Muscle of back (tissue), 11 donors: Measurements from ENCODE around the gene ADAMTS20. TPM values are rescaled to one million over a fixed set of nuclear protein-coding genes. Genes with fewer than 3 reads are reported as not detected.
"Not testable (repeated sequence)": the region's sequence is repeated elsewhere in the genome, so short reads cannot be mapped to it uniquely, and the experiment has no call there.

Experiments
- DNase-seq, 3 donors: peaks; one replicate each; pipeline versions ENCODE4 v3.0.0 to v3.0.0-alpha.2; 2013
- polyA plus RNA-seq, 10 donors: library from polyadenylated mRNA; unstranded; fragments of 120-200 nt; gene quantifications; one replicate each; pipeline ENCODE4 v1.2.1, GENCODE V29; 2013; ENCODE audit not compliant: insufficient read length in 10 of 10

ADAMTS20 gene
- polyA plus RNA-seq, 10 donors: 0.08 to 0.48 (median 0.13) TPM

DNA sequence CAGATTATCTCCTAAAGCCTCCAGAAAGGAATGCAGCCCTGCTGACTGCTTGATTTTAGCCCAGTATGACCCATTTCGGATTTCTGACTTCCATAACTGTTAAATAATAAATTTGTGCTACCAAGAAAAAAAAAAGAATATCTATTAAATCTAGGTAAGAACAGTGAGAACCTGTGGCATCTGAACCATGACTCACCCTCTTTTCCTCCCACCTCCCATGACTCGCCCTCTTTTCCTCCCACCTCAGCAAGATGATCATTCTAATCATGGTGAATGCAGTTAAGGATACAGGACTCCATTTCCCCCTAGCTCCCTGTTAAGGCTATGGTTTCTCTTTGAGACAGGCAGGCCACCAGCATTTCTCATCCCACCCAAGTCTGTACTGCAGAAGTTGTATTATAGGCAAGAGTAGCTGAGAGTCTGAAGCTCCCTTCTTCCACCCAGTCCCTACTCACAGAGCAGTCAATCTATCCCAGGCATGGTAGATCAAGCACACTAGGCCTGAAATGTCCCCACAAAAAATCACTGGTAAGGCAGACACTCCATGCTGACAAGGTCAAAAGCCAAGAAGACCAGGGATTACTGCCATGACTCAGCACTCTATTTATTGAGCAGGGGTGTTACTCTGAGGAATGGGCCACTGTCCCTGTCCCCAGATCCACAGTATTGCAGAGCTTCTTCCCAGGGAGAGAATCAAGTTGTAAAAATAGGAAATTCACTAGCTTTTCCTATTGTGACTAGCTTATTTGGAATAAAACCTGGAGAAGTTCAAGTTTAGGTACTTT, 188.9 kb downstream of the ADAMTS20 start:
- DNase-seq: no peak

DNA sequence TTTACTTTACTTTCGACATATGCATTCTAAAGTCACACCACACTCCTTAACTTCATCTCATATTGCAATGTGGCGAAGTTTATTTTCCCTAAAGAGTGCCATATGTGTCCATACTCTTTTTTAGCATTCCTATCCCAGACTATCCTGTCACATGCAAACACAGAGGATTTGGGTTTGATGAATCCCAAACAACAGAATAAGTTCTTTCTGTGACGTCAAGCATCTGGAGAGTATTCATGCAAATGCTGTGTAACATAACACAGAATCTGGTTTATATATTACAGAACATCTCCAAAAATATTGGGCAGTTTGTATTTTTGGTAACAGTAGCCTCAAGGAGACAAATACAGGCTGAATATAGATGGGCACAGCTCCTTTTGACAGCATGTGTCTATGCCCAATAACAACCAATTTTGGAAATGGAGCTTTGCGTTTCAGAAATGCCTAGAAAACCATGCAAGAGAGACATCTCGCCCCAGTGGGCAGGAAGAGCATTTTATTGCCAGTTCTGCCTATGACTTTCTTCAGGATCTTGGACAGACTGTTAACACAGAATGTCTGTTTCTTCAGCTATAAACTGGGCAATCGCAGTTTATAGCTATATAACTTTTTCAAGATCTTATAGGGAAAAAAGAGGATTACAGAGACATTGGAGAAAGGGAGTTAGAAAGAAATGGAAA, 190.8 kb downstream of the ADAMTS20 start:
- peak in 1 of 3 donors; percentile 13 for DNase-seq

DNA sequence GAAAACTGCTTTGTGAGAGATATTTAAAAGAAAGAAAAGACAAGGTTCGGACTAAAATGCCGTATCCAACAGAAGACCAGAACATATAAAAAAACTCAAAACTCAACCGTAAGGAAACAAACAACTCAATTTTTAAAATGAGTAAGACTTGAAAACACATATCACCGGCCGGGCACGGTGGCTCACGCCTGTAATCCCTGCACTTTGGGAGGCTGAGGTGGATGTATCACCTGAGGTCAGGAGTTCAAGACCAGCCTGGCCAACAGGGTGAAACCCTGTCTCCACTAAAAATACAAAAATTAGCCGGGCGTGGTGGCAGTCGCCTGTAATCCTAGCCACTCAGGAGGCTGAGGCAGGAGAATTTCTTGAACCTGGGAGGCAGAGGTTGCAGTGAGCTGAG, 192.0 kb downstream of the ADAMTS20 start:
- not testable (repeated sequence) for DNase-seq

DNA sequence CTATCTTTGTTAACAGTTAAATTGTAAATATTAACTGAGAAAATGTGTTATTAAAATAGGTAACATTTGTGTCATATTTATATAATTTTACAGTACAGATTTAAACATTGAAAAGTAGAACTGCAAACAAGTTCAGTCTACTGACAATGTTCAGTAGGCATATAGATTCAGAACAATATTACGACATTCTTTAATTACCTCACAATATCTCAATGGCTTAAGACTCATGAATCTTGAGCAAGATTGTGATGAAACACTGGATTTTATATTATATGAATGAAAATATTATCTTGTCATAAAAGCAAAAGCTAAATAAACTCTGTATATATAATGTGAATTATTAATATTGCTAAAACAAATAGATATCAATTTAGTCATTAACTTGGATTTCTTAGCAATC, 194.9 kb downstream of the ADAMTS20 start:
- DNase-seq: no peak

DNA sequence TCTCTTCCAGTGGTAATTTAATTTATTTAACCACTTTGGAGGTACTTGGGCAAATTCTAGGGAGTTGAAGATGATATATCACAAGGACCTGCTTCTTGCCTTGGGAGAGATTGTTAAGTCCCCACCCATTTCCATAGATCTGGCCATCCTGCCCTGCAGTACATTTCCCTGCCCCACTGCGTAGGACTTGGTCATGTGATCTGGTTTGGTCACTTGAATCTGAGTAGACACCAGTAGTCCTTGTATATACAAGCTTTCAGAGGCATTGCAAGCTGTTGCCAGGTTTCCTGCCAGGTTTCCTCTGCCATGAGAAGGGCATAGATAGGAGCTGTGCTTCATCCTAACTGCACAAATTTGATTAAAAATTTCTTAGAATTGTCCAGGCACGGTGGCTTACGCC, 200.0 kb downstream of the ADAMTS20 start:
- no peak for DNase-seq

DNA sequence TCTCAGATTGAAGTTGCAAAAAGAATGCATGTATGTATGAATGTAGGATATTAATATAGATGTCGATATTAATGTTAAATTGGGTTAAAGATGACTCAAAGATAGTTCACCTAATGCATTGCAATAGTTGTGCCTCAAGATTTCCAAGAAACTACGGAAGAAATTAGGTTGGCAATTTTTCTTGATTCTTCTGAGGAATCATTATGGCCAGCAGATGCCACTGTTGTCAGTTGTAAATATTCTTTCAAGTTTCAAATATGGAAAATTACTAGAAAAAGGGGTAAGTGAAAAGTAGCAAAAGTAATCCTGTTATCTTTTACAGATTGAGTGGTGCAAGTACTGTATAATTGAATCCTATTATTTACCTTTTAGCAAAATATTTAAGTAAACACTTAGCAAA, 202.1 kb downstream of the ADAMTS20 start:
- peak in 1 of 3 donors; percentile 25 for DNase-seq

DNA sequence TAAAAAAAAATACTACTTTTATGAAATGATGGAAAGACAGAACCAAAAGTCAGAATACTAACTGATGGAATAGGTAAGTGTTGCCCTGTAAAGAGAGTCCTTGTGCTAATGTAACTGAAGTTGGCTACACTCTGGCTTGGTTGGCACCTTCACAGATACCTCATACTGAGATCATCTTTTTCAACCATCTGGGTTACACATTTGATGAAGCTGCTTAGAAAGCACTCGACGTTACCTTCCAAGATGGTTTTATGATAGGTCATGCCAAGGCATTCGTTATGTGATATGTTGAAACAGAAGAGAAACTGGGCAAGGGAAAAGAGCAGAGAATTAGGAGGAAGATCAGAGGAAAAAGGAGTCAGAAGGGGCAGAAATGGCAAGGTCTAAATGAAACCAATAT, 203.8 kb downstream of the ADAMTS20 start:
- DNase-seq: no peak

DNA sequence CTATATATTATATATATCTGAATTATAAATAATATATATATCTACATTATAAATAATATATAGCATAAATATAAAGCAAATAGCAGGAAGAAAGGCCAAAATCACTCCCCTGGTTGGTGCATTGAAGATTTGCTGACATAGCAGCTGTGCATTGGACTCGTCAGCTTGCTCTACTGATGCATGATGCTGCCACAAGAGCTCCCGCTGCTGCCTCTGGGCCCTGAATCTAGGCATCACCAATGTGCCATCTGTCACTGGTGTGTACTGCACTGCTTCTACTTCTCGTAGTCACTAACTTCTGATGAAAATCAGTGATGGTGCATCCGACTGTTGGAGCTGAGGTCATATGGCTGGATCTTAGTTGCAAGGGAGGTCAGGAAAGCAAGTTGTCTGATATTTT, 205.0 kb downstream of the ADAMTS20 start:
- no peak for DNase-seq

DNA sequence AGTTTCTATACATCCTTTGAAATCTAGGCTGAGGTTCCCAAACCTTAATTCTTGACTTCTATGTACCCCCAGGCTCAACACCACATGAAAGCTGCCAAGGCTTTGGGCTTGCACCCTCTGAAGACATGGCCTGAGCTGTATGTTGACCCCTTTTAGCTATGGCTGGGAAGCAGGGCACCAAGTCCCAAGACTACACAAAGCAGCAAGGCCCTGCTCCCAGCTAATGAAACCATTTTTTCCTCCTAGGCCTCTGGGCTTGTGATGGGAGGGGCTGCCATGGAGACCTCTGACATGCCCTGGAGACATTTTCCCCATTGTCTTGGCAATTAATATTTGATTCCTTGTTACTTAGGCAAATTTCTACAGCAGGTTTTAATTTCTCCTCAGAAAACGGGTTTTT, 207.0 kb downstream of the ADAMTS20 start:
- DNase-seq: no peak

DNA sequence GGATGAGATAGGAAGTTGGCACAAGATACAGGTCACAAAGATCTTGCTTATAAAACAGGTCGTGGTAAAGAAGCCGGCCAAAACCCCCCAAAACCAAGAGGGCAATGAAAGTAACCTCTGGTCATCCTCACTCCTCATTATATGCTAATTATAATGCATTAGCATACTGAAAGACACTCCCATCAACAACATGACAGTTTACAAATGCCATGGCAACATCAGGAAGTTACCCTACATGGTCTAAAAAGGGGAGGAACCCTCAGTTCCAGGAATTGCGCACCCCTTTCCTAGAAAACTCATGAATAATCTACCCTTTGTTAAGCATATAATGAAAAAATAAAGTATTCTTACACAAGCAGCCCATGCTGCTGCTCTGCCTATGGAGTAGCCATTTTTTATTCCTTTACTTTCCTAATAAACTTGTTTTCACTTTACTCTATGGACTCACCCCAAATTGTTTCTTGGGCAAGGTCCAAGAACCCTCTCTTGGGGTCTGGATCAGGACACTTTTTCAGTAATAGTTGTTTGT, 210.2 kb downstream of the ADAMTS20 start:
- not testable (repeated sequence) for DNase-seq

DNA sequence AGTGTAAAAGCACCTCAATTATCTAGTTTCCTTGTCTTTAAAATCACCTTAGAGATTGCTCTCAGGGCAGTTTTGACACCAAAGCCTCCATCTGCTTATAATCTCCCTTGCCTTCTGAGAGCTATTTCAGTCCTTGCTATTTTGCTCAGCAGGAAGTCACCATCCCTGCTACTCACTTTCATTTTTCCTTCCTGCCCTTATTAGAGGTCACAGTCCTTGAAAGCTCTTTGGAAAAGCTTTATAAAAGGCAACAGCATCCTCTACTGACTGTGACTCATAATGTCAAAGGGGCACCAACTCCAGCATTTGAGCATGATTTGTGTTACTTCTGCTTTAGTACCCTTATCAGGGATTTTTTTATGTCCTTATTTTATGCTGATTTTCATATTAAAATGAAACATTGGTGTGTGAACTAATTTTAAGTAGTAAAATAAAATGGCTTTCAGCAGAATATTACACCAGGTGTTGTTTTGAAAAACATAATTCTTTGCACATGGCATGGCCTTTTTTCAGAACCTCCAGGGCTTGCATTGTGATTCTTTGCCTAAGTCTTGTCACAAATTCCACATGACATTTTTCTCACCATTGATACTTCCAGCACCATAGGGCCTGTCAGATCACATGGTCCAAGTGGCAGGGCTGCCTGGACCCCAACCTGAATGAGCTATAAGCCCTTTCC, 213.0 kb downstream of the ADAMTS20 start:
- peak; percentile 51 to 76 (median 62) for DNase-seq

DNA sequence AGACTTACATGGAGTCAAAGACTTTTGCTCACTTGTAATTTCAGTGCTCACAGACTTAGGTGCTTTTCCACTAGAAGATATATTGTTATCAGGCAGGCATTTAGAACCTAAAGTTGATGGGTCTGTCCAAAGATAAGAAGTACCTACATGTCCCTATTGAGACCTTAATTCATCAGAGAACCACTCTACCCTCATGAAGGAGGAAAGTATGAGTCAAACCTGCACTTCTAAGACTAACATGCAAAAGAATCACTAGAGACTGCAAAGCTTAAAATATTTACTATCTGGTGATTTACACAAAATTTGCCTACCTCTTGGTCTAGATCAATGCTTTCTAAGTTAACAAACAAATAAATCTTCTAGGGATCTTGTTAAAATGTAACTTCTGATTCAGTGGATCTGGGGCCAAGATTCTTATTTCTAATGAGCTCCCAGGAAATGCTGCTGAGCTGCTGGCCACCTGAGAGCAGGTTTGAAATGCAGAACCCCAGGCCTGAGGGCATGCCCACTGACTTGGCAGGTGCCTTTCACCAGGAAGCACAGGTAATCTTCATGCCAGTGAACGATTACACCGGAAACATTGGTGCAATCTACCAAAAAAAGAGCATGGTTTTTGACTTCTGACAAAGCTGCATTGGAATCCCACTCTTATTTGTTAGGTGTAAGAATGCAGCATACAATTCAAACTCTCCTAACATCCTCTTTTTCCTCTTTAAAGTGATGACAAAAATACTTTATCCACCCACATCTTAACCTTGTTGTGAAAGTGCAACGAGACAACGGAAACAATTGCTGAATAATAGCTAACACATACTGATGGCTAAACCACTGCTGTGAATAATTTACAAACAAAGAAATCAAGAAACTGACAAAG, 214.2 kb downstream of the ADAMTS20 start:
- no peak for DNase-seq

DNA sequence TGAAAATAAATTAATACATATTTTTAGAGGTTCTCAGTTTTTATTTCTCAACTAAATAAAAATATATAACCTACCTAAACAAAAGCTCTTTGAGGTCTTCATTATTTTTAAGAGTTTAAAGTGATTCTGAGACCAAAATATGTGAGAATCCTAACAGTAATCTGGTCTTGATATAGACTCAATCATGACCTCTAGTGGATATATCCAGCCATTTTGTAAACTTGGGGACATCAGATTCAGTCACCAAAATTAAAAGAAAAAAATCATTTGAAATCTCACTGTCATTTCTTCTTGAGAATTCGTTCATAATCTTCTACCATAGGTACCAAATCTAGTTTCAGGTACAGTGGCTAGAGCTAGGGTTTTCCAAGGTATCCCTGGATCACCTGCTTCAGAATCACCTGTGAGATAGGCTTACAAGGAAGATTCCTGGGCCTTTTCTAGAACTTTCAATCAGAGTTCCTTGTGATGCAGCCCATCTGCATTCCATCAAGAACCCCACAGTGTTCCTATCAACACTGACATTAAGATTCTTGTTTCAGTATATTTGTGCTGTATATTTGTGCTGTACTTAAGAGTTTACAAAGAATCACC, 214.9 kb downstream of the ADAMTS20 start:
- DNase-seq: peak in 1 of 3 donors; percentile 53

DNA sequence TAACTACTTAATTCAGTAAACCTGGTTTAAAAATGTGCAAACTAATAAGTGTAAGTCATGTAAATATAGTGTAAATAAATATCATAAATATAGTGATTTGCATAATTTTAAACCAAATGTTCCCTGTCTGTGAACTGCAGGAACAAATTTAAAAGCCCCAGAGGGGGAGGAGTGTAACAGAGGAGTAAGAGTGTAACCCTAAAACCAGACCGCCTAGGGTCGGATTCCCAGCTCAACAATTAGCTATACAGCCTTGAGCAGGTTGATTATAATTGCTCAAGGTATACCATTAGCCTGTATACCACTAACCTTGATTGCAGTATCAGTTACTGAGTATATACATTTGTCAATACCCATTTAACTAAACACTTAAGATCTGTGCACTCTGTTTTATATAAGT, 218.4 kb downstream of the ADAMTS20 start:
- no peak for DNase-seq

DNA sequence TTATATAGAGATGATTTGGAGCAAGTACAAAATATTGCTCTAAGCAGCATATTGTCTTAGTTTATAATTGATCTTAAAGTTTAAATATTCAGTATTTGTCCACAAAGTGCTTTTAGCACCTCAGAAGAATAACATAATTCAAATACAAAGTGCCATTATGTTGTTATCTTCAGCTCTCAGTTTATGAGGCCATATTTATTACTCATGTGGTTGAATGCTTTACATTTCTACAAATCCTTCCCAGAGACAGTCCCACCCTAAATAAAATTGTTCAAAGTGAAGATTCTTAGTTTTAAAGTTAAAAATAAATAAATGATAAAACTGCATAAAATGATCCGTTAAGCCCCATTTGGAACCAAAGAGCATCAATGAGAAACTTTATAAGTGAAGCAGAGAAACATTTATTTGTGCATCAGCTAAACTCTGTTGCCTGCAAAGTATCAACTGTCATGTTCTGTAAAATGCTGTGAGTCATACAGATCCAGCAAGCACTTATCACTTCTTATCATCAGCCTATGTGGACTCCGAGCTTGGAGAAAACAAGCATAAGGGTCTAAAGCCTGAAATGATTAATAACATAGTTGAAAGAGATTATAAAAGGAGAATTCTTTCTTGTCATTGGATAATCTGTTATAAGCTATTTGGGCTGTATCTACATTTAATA, 218.9 kb downstream of the ADAMTS20 start:
- DNase-seq: no peak

DNA sequence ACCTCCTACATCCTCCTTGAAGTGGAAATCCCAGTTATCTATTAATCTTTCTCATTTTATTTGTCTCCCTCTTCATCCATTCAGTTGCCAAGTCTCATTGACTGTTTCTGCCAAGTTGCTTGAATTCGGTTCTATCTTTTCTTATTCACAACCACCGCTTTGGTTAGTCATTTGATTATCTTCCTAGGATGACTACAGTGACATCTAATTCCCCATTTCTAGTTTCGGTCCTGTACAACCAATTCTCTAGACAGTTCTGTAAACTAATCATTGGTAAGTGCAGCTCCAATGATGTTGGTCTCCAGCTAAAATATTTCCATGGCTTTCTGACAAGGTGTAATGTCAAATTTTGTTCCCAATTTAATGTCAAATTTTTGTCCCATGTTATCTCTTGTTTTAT, 220.1 kb downstream of the ADAMTS20 start:
- no peak for DNase-seq

DNA sequence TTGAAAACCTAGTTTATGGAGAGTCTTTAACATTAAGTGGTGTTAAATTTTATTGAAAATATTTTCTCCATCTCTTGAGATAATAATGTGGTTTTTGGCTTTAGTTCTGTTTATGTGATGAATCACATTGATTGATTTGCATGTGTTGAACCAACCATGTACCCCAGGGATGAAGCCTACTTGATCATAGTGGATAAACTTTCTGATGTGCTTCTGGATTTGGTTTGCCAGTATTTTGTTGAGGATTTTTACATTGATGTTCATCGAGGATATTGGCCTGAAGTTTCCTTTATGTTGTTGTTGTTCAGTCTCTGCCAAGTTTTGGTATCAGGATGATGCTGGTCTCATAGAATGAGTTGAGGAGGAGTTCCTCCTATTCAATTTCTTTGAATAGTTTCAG, 222.6 kb downstream of the ADAMTS20 start:
- DNase-seq: peak in 1 of 3 donors; percentile 23

DNA sequence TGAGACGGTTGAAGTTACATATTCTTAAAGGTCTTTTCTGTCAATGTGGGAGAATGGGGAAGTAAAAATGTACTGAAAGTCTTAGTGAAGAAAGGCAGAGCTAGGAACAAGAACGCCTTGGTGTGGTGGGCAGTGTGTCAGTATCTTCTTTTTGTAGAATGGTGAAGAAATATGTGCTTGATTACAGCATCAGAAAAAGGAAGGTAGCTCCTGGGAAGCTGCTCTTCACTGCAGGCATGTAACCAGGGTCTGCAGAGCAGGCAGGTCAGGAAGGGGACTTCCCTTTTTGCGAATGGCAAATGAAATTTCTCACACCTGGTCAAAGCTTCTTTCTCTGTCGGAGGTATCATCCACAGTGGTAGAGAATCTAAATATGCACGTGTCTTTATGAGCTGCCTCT, 226.2 kb downstream of the ADAMTS20 start:
- DNase-seq: no peak

DNA sequence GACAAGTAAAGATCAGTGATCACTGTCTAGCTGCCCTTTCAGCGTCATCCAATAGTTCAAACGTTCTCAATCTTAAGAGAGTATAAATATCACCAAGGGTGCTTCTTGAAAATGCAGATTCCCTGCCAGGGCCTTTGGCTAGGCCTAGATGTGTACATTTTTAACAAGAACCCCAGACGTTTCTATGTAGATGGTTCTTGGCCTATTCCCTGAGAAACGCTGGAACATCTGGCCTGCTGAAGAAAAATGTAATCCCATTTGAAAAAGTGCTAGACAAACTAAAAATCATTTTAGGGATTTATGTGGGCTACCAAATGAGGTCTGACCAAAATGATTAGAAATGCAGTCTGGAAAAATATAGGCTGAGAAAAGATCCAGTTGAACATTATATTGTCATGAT, 231.7 kb downstream of the ADAMTS20 start:
- DNase-seq: peak in 1 of 3 donors; percentile 54

DNA sequence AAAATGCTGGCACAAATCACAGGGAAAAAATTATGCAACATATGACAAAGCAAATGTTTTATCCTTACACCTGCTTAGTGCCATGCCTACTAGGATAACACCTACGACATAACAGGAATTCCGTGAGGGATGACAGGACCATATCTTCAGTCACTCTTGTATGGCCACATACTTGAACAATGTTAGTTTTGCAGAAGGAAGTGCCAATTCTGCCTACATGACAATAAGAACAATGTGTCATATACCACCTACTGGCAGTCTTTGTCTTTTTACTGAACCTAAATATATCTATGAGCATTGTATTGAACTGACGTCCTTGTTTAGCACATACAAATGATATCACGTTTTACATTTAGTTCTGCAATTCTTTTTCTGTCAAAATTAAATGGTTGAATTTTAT, 234.0 kb downstream of the ADAMTS20 start:
- DNase-seq: no peak

DNA sequence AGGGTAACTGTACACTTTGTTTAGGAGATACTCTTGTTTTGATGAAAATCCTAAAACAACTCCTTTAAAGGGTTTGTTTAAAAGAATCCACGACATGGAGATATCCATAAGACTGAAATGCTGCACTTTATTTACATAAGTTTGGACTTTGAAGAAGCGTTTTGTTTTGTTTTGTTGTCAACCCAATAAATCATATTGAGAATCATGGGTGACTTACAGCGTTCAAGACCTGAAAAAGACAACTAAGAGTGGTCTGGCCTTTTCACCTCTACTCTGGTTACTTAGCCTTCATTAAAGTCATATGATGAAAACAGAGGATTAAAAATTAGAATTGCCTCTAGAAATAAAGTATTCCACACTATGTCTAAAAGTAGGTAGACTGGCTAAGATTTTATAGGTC, 234.8 kb downstream of the ADAMTS20 start:
- DNase-seq: no peak
